Measurements from ENCODE around the gene FGF12. TPM values are rescaled to one million over a fixed set of nuclear protein-coding genes. Genes with fewer than 3 reads are reported as not detected.

The FGF12 gene
- total RNA-seq, 1 experiment from 2014 or later: 9.7 TPM

GRCh38 chr3:192168202-192168601 lies 559.1 kb downstream of the FGF12 start:
- intact Hi-C loops (cut with micrococcal nuclease; ENCODE audit: unreplicated experiment): no loop called here
- CTCF ChIA-PET: no interaction called here
- TF ChIP-seq, protein P1, sequence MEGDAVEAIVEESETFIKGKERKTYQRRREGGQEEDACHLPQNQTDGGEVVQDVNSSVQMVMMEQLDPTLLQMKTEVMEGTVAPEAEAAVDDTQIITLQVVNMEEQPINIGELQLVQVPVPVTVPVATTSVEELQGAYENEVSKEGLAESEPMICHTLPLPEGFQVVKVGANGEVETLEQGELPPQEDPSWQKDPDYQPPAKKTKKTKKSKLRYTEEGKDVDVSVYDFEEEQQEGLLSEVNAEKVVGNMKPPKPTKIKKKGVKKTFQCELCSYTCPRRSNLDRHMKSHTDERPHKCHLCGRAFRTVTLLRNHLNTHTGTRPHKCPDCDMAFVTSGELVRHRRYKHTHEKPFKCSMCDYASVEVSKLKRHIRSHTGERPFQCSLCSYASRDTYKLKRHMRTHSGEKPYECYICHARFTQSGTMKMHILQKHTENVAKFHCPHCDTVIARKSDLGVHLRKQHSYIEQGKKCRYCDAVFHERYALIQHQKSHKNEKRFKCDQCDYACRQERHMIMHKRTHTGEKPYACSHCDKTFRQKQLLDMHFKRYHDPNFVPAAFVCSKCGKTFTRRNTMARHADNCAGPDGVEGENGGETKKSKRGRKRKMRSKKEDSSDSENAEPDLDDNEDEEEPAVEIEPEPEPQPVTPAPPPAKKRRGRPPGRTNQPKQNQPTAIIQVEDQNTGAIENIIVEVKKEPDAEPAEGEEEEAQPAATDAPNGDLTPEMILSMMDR (IDR thresholded peaks at IDR 0.05; ENCODE audit: unreplicated experiment): no peak
- no peaks in the 10 kb centered on the region for H3K9me3 Mint-ChIP-seq (ENCODE audit: low read depth, unreplicated experiment)
- no peaks in the 10 kb centered on the region for H3K4me1 Mint-ChIP-seq (ENCODE audit: low read depth, unreplicated experiment)
- no peak overlapping the region for H3K4me3 Mint-ChIP-seq (ENCODE audit: low read depth, unreplicated experiment)
- BruUV-seq (replicated peaks): no TSS peak
- H3K27ac Mint-ChIP-seq (ENCODE audit: unreplicated experiment): no peak overlapping the region
- no peaks in the 10 kb centered on the region for H3K36me3 Mint-ChIP-seq (ENCODE audit: insufficient read depth, unreplicated experiment)
- DNase-seq: no peak
- no peaks in the 10 kb centered on the region for H3K27me3 Mint-ChIP-seq (ENCODE audit: unreplicated experiment)

- H3K36me3 Mint-ChIP-seq (ENCODE audit: insufficient read depth, unreplicated experiment): no peaks in the 10 kb centered on the region
- H3K27me3 Mint-ChIP-seq (ENCODE audit: unreplicated experiment): no peaks in the 10 kb centered on the region
- H3K9me3 Mint-ChIP-seq (ENCODE audit: low read depth, unreplicated experiment): no peaks in the 10 kb centered on the region
- no peaks in the 10 kb centered on the region for H3K4me1 Mint-ChIP-seq (ENCODE audit: low read depth, unreplicated experiment)
- H3K4me3 Mint-ChIP-seq (ENCODE audit: low read depth, unreplicated experiment): no peak overlapping the region
- H3K27ac Mint-ChIP-seq (ENCODE audit: unreplicated experiment): no peak overlapping the region
- no peak for DNase-seq
- CTCF ChIA-PET: interaction anchor here (0.7 kb wide), 1 partner anchor 254 kb away, joined by 5 read pairs; no protein-coding TSS in a partner anchor
- TF ChIP-seq, protein P1 (IDR thresholded peaks at IDR 0.05; ENCODE audit: unreplicated experiment): no peak
- no TSS peak for BruUV-seq (replicated peaks)
- intact Hi-C loops (cut with micrococcal nuclease; ENCODE audit: unreplicated experiment): no loop called here
Measured at GRCh38 chr3:192165552-192165951, 561.8 kb downstream of the FGF12 start.

DNA sequence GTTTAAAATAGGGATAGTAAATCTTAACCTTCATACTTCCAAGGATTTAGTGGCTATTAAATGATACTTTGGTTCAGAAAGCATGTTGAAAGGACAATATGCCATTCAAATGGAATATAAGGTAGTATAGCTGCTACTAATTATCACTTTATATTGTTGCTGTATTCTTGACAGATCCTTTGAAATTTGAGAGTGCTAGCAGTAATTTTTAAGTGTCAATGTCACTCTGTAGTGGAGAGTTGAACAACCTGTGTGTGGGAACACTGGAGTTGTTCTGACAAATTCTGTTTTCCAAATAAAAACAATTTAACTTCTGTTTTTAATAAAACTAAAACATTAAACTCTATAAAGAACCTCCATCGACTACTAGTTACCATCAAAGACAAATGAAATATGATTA lies 565.7 kb downstream of the FGF12 start:
- Mint-ChIP-seq H3K4me3 (ENCODE audit: low read depth, unreplicated experiment) (no peak overlapping the region), H3K4me1 (ENCODE audit: low read depth, unreplicated experiment) (no peaks in the 10 kb centered on the region), H3K27ac (ENCODE audit: unreplicated experiment) (no peak overlapping the region), H3K36me3 (ENCODE audit: insufficient read depth, unreplicated experiment) (no peaks in the 10 kb centered on the region), H3K9me3 (ENCODE audit: low read depth, unreplicated experiment) (no peaks in the 10 kb centered on the region), H3K27me3 (ENCODE audit: unreplicated experiment) (peaks cover 11% of the 10 kb centered on the region)
- TF ChIP-seq, protein P1 (IDR thresholded peaks at IDR 0.05; ENCODE audit: unreplicated experiment): no peak
- intact Hi-C loops (cut with micrococcal nuclease; ENCODE audit: unreplicated experiment): no loop called here
- DNase-seq: no peak
- no TSS peak for BruUV-seq (replicated peaks)
- CTCF ChIA-PET: interaction anchor here (1.1 kb wide), 1 partner anchor 287 kb away, joined by 3 read pairs; no protein-coding TSS in a partner anchor

DNA sequence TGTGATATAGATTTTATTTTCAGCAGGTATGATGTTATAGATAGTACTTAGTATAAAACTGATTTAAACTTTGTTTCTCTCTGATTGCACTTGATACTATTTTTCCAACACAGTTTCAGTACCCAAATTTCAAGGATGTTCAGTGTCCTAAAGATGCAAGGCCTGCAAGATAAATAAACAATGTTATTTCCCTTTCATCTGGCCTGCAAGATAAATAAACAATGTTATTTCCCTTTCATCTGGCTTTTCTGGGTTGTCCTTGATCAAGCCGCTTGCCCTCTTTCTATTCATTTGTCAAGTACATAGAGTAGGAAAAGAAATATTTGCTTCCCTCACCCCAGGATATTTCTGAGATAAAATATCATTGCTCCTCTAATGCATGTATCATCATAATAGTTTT lies 571.0 kb downstream of the FGF12 start:
- TF ChIP-seq, protein P1 (IDR thresholded peaks at IDR 0.05; ENCODE audit: unreplicated experiment): no peak
- no peak for DNase-seq
- no TSS peak for BruUV-seq (replicated peaks)
- Mint-ChIP-seq H3K4me1 (ENCODE audit: low read depth, unreplicated experiment) (no peaks in the 10 kb centered on the region), H3K27me3 (ENCODE audit: unreplicated experiment) (peaks cover 11% of the 10 kb centered on the region), H3K36me3 (ENCODE audit: insufficient read depth, unreplicated experiment) (peaks cover 4% of the 10 kb centered on the region), H3K4me3 (ENCODE audit: low read depth, unreplicated experiment) (no peak overlapping the region), H3K27ac (ENCODE audit: unreplicated experiment) (no peak overlapping the region), H3K9me3 (ENCODE audit: low read depth, unreplicated experiment) (no peaks in the 10 kb centered on the region)
- intact Hi-C loops (cut with micrococcal nuclease; ENCODE audit: unreplicated experiment): no loop called here
- CTCF ChIA-PET: no interaction called here

Measured in Calu3 (cell line).